PFSK-1 (cell line): Measurements from ENCODE around the gene BUB1.

Experiments used
- FOXP2 ChIP-seq: optimal IDR thresholded peaks from 2 replicates; pipeline ENCODE3; 2011; ENCODE audit warnings: borderline replicate concordance, control low read depth, inconsistent platforms; ENCODE audit not compliant: insufficient read depth; ENCODE audit errors: extremely low read length, extremely low read depth
- POLR2AphosphoS5 ChIP-seq: IDR thresholded peaks from 2 replicates; pipeline ENCODE4 v1.6.1; 2012; ENCODE audit warnings: low read depth, mild to moderate bottlenecking, control low read depth, low read length, moderate library complexity
- SIN3A ChIP-seq: IDR thresholded peaks from 2 replicates; pipeline ENCODE4 v1.6.1; 2012; ENCODE audit warnings: mild to moderate bottlenecking, low read length, moderate library complexity, borderline replicate concordance; ENCODE audit not compliant: insufficient read depth
- TAF1 ChIP-seq: IDR thresholded peaks from 2 replicates; pipeline ENCODE4 v1.6.1; 2012; ENCODE audit warnings: low read length, control low read depth, borderline replicate concordance; ENCODE audit not compliant: insufficient read depth
- TF ChIP-seq, protein P1 (sequence below), 2 experiments: IDR thresholded peaks; 2 replicates each; pipeline versions ENCODE4 v1.6.1 to v1.8.0; 2011 to 2012; ENCODE audit warnings: low read depth in 2 of 2, low read length in 2 of 2, control low read depth in 1 of 2, inconsistent platforms in 1 of 2, mild to moderate bottlenecking in 1 of 2, moderate library complexity in 1 of 2; ENCODE audit not compliant: insufficient read depth in 1 of 2

DNA sequence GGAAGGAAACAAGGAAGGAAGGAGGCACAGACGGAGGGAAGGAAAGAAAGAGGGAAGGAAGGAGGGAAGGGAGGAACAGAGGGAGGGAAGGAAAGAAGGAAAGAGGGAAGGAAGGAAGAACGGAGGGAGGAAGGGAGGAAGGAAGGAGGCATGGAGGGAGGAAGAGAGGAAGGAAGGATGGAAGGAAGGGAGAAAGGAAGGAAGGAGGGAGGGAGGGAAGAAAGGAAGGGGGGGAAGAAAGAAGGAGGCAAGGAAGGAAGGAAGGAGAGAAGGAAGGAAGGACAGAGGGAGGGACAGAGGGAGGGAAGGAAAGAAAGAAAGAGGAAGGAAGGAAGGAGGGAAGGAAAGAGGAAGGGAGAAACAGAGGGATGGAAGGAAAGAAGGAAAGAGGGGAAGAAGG lies 47.0 kb upstream of the BUB1 start:
- TF ChIP-seq POLR2AphosphoS5 = no peak
- no peak for TF ChIP-seq SIN3A
- no peak for TF ChIP-seq TAF1
- TF ChIP-seq, protein P1, sequence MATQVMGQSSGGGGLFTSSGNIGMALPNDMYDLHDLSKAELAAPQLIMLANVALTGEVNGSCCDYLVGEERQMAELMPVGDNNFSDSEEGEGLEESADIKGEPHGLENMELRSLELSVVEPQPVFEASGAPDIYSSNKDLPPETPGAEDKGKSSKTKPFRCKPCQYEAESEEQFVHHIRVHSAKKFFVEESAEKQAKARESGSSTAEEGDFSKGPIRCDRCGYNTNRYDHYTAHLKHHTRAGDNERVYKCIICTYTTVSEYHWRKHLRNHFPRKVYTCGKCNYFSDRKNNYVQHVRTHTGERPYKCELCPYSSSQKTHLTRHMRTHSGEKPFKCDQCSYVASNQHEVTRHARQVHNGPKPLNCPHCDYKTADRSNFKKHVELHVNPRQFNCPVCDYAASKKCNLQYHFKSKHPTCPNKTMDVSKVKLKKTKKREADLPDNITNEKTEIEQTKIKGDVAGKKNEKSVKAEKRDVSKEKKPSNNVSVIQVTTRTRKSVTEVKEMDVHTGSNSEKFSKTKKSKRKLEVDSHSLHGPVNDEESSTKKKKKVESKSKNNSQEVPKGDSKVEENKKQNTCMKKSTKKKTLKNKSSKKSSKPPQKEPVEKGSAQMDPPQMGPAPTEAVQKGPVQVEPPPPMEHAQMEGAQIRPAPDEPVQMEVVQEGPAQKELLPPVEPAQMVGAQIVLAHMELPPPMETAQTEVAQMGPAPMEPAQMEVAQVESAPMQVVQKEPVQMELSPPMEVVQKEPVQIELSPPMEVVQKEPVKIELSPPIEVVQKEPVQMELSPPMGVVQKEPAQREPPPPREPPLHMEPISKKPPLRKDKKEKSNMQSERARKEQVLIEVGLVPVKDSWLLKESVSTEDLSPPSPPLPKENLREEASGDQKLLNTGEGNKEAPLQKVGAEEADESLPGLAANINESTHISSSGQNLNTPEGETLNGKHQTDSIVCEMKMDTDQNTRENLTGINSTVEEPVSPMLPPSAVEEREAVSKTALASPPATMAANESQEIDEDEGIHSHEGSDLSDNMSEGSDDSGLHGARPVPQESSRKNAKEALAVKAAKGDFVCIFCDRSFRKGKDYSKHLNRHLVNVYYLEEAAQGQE (IDR thresholded peaks at IDR 0.05; ENCODE audit: insufficient read depth in 1 of 2, low read depth in 2 of 2, low read length in 2 of 2) = no peak
- TF ChIP-seq FOXP2 = no peak
